Hepatocyte (in vitro differentiated cells): Measurements from ENCODE around the gene NAPEPLD. TPM values are rescaled to one million over a fixed set of nuclear protein-coding genes. Genes with fewer than 3 reads are reported as not detected.

ENCODE experiments used
- DNase-seq: peaks from one replicate; pipeline ENCODE4 v3.0.0-alpha.2; 2016; ENCODE audit warnings: low spot score
- H2AFZ ChIP-seq: fragments of 200-600 bp; sonication (generic); 2 replicates; pipeline ENCODE4 v1.6.0; 2016; ENCODE audit warnings: antibody characterized with exemption, mild to moderate bottlenecking
- H3K27ac ChIP-seq: fragments of 200-600 bp; sonication (generic); 2 replicates; pipeline ENCODE4 v1.5.1; 2016; ENCODE audit warnings: mild to moderate bottlenecking
- H3K27me3 ChIP-seq: fragments of 200-600 bp; sonication (generic); 2 replicates; pipeline ENCODE4 v1.6.1; 2016
- H3K36me3 ChIP-seq: fragments of 200-600 bp; sonication (generic); replicated peaks from 2 replicates; pipeline ENCODE4 v1.5.1; 2016; ENCODE audit warnings: low read depth; ENCODE audit not compliant: insufficient read depth
- H3K4me1 ChIP-seq: fragments of 200-600 bp; sonication (generic); 2 replicates; pipeline ENCODE4 v1.5.1; 2016; ENCODE audit warnings: mild to moderate bottlenecking, moderate library complexity; ENCODE audit not compliant: insufficient read depth
- H3K4me2 ChIP-seq: fragments of 200-600 bp; sonication (generic); 2 replicates; pipeline ENCODE4 v1.6.0; 2016
- H3K4me3 ChIP-seq: fragments of 200-600 bp; sonication (generic); 2 replicates; pipeline ENCODE4 v1.5.1; 2016; ENCODE audit warnings: mild to moderate bottlenecking
- H3K79me2 ChIP-seq: fragments of 200-600 bp; sonication (generic); 2 replicates; pipeline ENCODE4 v1.6.0; 2017; ENCODE audit warnings: mild to moderate bottlenecking
- H3K9me2 ChIP-seq: fragments of 200-600 bp; sonication (generic); replicated peaks from 2 replicates; pipeline ENCODE4 v1.6.0; 2017; ENCODE audit warnings: mild to moderate bottlenecking; ENCODE audit not compliant: insufficient read depth
- H3K9me3 ChIP-seq: fragments of 200-600 bp; sonication (generic); 2 replicates; pipeline ENCODE4 v1.5.1; 2016; ENCODE audit warnings: low read depth, mild to moderate bottlenecking
- H4K20me1 ChIP-seq: fragments of 200-600 bp; sonication (generic); 2 replicates; pipeline ENCODE4 v1.6.0; 2016; ENCODE audit warnings: mild to moderate bottlenecking; ENCODE audit not compliant: insufficient read depth, poor library complexity, severe bottlenecking
- CTCF ChIP-seq: fragments of 200-600 bp; sonication (generic); IDR thresholded peaks from 2 replicates; pipeline ENCODE4 v1.5.1; 2016; ENCODE audit warnings: antibody characterized with exemption, mild to moderate bottlenecking; ENCODE audit not compliant: poor library complexity
- EZH2 ChIP-seq: fragments of 200-600 bp; sonication (generic); IDR thresholded peaks from 2 replicates; pipeline ENCODE4 v1.6.1; 2016; ENCODE audit warnings: antibody characterized with exemption, mild to moderate bottlenecking, borderline replicate concordance
- EZH2phosphoT487 ChIP-seq: fragments of 200-600 bp; sonication (generic); IDR thresholded peaks from one replicate; pipeline ENCODE4 v1.6.1; 2018; ENCODE audit warnings: antibody characterized with exemption, mild to moderate bottlenecking, low read depth, moderate library complexity; ENCODE audit not compliant: unreplicated experiment, severe bottlenecking
- WGBS: methylation state at CpG from one replicate; pipeline ENCODE4 v1.1.6; 2016; ENCODE audit warnings: low lambda C conversion rate; ENCODE audit errors: missing lambda C conversion rate; 5-methylcytosine and 5-hydroxymethylcytosine counted together
- polyA plus RNA-seq: library from polyadenylated mRNA; unstranded; fragments of >200 nt; fragmentation: Nextera tagmentation; extraction: Ambion mirVana; gene quantifications from 2 replicates; pipeline ENCODE4 v1.2.1, GENCODE V29; 2016
- total RNA-seq: library from RNA; depleted of rRNA; stranded (reverse); fragments of >200 nt; gene quantifications from 2 replicates; pipeline ENCODE4 v1.2.3, GENCODE V29; 2014

The NAPEPLD gene
- total and polyA plus RNA-seq, 2 experiments from 2014 or later: 11.0 to 12.0 TPM

GRCh38 chr7:103140061-103140460 lies 8.8 kb downstream of the NAPEPLD start:
- peaks cover 6% of the 10 kb centered on the region for H3K4me1 ChIP-seq
- no peaks in the 10 kb centered on the region for H3K9me2 ChIP-seq
- H3K4me2 ChIP-seq: no peak overlapping the region
- H3K36me3 ChIP-seq: no peaks in the 10 kb centered on the region
- no peak overlapping the region for H3K27ac ChIP-seq
- H3K27me3 ChIP-seq: no peaks in the 10 kb centered on the region
- TF ChIP-seq EZH2 (no peak), EZH2phosphoT487 (no peak), CTCF (no peak)
- no peak overlapping the region for H3K4me3 ChIP-seq
- WGBS: 96% methylated on average over 2 of the region's 2 CpGs
- H2AFZ ChIP-seq: no peak overlapping the region
- no peak for DNase-seq
- H3K9me3 ChIP-seq: no peaks in the 10 kb centered on the region
- H3K79me2 ChIP-seq: peaks cover 40% of the 10 kb centered on the region
- H4K20me1 ChIP-seq: no peaks in the 10 kb centered on the region

- Histone ChIP-seq H3K9me2 (no peaks in the 10 kb centered on the region), H3K4me2 (no peak overlapping the region), H3K4me3 (no peak overlapping the region), H3K9me3 (no peaks in the 10 kb centered on the region), H2AFZ (no peak overlapping the region), H3K27me3 (no peaks in the 10 kb centered on the region), H3K27ac (no peak overlapping the region), H3K36me3 (no peaks in the 10 kb centered on the region), H4K20me1 (no peaks in the 10 kb centered on the region), H3K4me1 (peaks cover 17% of the 10 kb centered on the region), H3K79me2 (peaks cover 38% of the 10 kb centered on the region)
- DNase-seq: no peak
- TF ChIP-seq EZH2: no peak
- no peak for TF ChIP-seq CTCF
- no peak for TF ChIP-seq EZH2phosphoT487
- WGBS: 73% methylated on average over 3 of the region's 3 CpGs
Measured at GRCh38 chr7:103134836-103135554, 13.9 kb downstream of the NAPEPLD start.

- H3K9me3 ChIP-seq: no peaks in the 10 kb centered on the region
- no peak overlapping the region for H3K4me2 ChIP-seq
- H3K79me2 ChIP-seq: peaks cover 38% of the 10 kb centered on the region
- no peak overlapping the region for H3K27ac ChIP-seq
- 79% methylated on average over 9 of the region's 9 CpGs for WGBS
- TF ChIP-seq EZH2 (no peak), EZH2phosphoT487 (no peak), CTCF (no peak)
- no peaks in the 10 kb centered on the region for H4K20me1 ChIP-seq
- H3K4me3 ChIP-seq: no peak overlapping the region
- H3K27me3 ChIP-seq: no peaks in the 10 kb centered on the region
- no peaks in the 10 kb centered on the region for H3K36me3 ChIP-seq
- DNase-seq: no peak
- no peak overlapping the region for H2AFZ ChIP-seq
- peaks cover 27% of the 10 kb centered on the region for H3K4me1 ChIP-seq
- H3K9me2 ChIP-seq: no peaks in the 10 kb centered on the region
Measured at GRCh38 chr7:103132995-103133688, 15.8 kb downstream of the NAPEPLD start.
